ENCODE data around the gene ATL3.
A peak's percentile ranks its signal among the peaks of the same experiment; 100 is the strongest.

DNA sequence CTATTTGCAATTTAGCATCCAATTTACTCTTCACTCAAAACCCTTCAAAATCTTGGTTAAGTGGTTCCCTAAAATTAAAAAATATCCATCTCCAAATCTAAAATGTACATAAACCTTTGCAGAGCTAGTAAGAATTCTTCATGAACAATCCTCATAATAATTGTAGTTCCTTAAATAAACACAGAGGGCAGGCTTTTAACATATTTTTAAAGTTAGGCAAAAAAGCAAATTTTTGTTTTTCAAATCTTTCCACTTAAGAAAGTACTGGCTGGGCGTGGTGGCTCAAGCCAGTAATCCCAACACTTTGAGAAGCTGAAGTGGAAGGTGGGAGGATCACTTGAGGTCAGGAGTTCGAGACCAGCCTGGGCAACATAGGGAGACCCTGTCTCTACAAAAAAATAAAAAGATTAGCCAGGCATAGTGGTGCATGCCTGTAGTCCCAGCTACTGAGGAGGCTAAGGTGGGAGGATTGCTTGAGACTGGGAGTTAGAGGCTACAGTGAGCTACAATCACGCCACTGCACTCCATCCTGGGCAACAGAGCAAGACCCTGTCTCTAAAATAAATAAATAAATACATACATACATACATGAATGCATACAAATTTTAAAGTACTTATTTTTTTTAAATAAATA, 31.9 kb downstream of the ATL3 start:
- TF ChIP-seq, protein P1, sequence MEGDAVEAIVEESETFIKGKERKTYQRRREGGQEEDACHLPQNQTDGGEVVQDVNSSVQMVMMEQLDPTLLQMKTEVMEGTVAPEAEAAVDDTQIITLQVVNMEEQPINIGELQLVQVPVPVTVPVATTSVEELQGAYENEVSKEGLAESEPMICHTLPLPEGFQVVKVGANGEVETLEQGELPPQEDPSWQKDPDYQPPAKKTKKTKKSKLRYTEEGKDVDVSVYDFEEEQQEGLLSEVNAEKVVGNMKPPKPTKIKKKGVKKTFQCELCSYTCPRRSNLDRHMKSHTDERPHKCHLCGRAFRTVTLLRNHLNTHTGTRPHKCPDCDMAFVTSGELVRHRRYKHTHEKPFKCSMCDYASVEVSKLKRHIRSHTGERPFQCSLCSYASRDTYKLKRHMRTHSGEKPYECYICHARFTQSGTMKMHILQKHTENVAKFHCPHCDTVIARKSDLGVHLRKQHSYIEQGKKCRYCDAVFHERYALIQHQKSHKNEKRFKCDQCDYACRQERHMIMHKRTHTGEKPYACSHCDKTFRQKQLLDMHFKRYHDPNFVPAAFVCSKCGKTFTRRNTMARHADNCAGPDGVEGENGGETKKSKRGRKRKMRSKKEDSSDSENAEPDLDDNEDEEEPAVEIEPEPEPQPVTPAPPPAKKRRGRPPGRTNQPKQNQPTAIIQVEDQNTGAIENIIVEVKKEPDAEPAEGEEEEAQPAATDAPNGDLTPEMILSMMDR (IDR thresholded peaks at IDR 0.05) = peak in 6 of 7 experiments; percentile 19 to 41 (median 34)
- no peak for TF ChIP-seq POLR2A (IDR thresholded peaks at IDR 0.05)

Measured in body of pancreas (tissue), 4 donors.